ENCODE measurements around the gene EXOC4. TPM values are rescaled to one million over a fixed set of nuclear protein-coding genes. Genes with fewer than 3 reads are reported as not detected.

EXOC4 gene
- total and polyA plus RNA-seq, 2 of the 13 experiments (the other 11 are each of a cell fraction or from before 2014, with no cell fraction given), result 22.5 to 39.0 TPM

- TF ChIP-seq SP5 (CRISPR knock-in tag; IDR thresholded peaks at IDR 0.05; ENCODE audit: borderline replicate concordance, low read depth) (peak; percentile 41; the same call in 1 of the 2 replicates), RBM22 (optimal IDR thresholded peaks at IDR 0.05; ENCODE audit: low read length) (no peak), MYNN (CRISPR knock-in tag; IDR thresholded peaks at IDR 0.05; ENCODE audit: low read depth) (no peak), MIXL1 (CRISPR knock-in tag; IDR thresholded peaks at IDR 0.05) (no peak), HNRNPUL1 (IDR thresholded peaks at IDR 0.05; ENCODE audit: low read depth, low read length) (no peak), ZKSCAN8 (CRISPR knock-in tag; IDR thresholded peaks at IDR 0.05; ENCODE audit: borderline replicate concordance) (no peak), MIER2 (CRISPR knock-in tag; IDR thresholded peaks at IDR 0.05) (no peak), HHEX (CRISPR knock-in tag; IDR thresholded peaks at IDR 0.05) (no peak), ZBTB10 (CRISPR knock-in tag; IDR thresholded peaks at IDR 0.05; ENCODE audit: borderline replicate concordance) (no peak), SRF (IDR thresholded peaks at IDR 0.05; ENCODE audit: low read depth, low read length) (no peak), BCL6 (CRISPR knock-in tag; IDR thresholded peaks at IDR 0.05) (no peak), DMTF1 (CRISPR knock-in tag; IDR thresholded peaks at IDR 0.05) (no peak), THAP8 (CRISPR knock-in tag; IDR thresholded peaks at IDR 0.05; ENCODE audit: borderline replicate concordance) (no peak), ZNF713 (CRISPR knock-in tag; IDR thresholded peaks at IDR 0.05) (no peak), ZNF234 (CRISPR knock-in tag; conservative IDR thresholded peaks at IDR 0.05) (no peak), SOX6 (IDR thresholded peaks at IDR 0.05) (no peak), SOX6 (CRISPR knock-in tag; IDR thresholded peaks at IDR 0.05) (no peak)
These were observed 812.5 kb downstream of the EXOC4 start (continued) for GRCh38 chr7:134065415-134065814.

Measured in HepG2 (cell line).